NCI-H82 treated with DMSO at 0.1 percent for 48 hours (cell line): ENCODE data around the gene COL4A1.
"Not testable (repeated sequence)": the region's sequence is repeated elsewhere in the genome, so short reads cannot be mapped to it uniquely, and the experiment has no call there.

Experiments
- DNase-seq: peaks from one replicate; lab custom pipeline; 2025; ENCODE audit not compliant: unreplicated experiment; lab: John Stamatoyannopoulos, UW

The COL4A1 gene

DNA sequence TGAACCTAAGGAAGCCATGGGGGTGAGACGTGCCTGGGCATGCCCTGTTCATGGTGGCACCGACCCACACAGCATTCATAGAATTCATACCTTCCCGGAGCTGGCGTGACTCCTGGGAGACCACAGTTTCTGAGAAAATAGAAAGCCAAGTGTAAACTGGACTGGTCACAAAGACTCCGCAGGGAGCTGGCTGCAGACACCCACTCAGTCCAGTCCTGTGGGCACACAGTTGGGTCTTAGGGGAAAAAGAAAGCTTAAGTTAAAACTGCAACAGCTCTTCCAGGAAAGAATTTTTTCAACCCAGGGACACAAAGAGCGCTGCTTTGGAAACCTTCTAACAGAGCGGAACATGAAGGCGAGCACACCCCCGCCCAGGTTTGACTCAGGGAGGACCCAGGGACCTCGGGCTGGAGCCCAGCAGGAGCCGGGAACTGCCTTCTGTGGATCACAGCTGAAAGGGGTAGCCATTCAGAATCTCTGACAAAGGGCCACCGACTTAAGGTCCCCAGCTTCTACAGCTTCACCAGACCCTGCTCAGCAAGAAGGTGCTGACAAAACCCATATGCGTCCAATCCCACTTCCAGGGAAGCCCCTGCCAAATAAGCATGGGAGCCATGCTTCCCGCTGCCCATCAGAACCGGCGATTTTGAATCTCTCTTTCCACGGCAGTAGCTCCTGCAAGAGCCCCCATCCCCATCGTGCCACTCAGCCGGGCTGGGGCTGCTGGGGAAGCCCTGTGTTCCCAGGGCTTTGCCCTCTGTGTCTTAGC lies 183.7 kb downstream of the COL4A1 start:
- no peak for DNase-seq

DNA sequence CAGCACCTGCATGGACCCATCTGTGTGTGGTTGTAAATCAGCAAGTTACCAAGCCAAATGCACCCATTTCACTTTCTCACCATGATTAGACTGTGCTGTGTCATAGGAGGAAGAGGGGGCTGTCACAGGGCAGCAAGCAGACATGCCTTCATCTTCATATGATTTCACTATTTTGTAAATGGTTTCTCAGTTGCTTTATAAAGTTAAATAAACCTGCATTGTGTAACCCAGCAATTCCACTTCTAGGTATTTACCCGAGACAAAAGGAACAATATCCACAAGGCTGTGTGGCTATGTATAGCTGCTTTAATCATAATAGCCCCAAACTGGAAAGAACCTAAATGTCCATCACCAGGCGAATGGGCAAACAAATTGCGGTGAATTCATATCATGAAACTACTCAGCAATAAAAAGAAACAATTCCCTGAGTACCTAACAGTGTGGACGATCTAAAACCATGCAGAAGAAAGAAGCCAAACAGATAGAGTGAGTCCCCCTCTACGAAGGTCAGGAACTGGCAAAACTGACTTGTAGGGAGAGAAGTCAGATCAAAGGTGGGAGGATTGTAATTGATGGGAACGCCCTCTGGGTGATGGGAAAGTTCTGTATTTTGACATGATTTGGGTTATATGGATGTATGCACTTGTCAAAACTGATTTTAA lies 185.4 kb downstream of the COL4A1 start:
- no peak for DNase-seq

- no peak for DNase-seq
These were observed 186.7 kb downstream of the COL4A1 start for GRCh38 chr13:110119935-110120905.

- DNase-seq = no peak
These were observed 188.9 kb downstream of the COL4A1 start for GRCh38 chr13:110118106-110118505.

- DNase-seq = no peak
These were observed 190.9 kb downstream of the COL4A1 start for GRCh38 chr13:110116072-110116487.

DNA sequence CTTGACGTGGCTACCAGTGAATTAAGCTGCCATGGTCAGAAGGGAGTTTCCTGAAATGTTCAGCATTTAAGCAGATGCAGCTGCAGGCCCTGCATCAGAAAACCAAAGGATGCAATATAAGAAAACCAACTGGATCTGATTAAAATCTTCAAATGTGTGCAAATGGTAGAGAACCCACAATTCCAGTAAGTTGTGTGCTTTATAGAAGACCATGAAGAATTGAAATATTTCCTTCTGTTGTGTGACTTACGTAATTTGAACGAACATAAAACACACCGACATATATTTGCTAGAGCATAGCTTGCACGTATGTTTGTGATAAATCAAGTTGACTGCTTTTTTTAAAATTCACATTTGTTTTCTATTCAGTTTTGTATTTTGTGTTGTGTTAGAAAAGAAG lies 191.4 kb downstream of the COL4A1 start:
- DNase-seq = no peak

- no peak for DNase-seq
These were observed 192.6 kb downstream of the COL4A1 start for GRCh38 chr13:110114316-110114715.

DNA sequence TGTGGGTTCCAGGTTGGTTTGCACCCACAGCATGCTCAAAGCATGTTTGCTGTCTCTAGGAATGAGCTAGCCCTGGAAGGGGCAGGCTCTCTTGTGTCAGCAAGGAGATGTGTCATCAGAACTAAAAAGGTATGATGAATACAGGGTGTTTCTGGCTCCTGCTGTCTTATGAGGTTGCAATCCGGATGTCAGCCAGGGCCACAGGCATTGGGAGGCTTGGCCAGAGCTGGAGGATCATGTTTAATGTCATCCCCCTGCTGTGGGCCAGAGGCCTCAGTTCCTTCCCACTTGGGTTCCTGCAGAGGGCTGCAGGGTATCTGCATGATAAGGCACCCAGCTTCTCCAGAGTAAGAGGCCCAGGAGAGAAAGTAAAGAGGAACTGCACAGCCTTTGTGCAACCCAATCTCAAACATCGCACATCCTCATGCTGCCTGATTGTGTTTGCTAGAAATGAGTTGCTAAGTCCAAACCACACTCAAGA lies 193.6 kb downstream of the COL4A1 start:
- no peak for DNase-seq

- DNase-seq = not testable (repeated sequence)
These were observed 194.6 kb downstream of the COL4A1 start for GRCh38 chr13:110112379-110112778.

DNA sequence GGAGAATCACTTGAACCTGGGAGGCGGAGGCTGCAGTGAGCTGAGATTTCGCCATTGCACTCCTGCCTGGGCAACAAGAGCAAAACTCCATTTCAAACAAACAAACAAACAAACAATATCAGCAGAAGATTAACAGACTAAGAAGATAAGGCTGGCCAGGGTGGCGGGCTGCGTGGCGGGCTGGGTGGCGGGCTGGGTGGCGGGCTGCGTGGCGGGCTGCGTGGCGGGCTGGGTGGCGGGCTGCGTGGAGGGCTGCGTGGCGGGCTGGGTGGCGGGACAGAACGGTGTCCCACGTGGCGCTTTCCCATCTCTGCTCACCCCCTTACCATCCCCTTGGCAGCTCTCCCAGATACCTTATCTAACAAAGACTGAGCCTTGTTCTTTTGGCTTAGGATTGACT lies 196.2 kb downstream of the COL4A1 start:
- DNase-seq = no peak

- no peak for DNase-seq
These were observed 197.0 kb downstream of the COL4A1 start for GRCh38 chr13:110109910-110110309.

DNA sequence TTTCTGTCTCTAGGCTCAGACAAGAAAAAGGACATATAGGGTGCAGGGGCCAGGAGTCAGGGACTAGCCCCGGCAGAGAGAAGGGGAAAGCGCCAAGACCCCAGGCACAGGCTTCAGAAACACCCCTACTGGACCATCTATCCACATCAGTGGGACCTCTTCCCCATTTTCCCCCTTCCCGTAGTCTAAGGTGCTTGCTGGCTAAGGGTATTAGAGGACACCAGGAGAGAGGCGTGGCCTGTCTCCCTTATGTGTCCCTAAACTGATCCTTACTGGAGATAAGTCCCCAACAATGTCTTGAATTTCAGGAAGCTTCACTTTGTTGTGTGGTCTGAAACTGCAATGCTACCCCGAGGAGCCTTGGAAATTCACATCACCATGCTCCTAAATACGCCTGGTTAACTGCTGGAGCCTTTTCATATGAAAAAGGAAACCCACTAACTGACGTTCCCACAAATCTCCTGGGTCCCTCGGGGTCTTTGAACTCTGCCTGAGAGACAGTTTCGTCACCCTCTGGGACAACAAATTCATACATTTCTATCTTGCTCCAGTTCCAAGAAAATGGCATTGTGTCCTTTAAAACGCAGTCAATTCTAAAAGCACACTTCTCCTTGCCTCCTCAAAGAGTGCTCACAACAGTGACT lies 197.7 kb downstream of the COL4A1 start:
- DNase-seq = no peak

DNA sequence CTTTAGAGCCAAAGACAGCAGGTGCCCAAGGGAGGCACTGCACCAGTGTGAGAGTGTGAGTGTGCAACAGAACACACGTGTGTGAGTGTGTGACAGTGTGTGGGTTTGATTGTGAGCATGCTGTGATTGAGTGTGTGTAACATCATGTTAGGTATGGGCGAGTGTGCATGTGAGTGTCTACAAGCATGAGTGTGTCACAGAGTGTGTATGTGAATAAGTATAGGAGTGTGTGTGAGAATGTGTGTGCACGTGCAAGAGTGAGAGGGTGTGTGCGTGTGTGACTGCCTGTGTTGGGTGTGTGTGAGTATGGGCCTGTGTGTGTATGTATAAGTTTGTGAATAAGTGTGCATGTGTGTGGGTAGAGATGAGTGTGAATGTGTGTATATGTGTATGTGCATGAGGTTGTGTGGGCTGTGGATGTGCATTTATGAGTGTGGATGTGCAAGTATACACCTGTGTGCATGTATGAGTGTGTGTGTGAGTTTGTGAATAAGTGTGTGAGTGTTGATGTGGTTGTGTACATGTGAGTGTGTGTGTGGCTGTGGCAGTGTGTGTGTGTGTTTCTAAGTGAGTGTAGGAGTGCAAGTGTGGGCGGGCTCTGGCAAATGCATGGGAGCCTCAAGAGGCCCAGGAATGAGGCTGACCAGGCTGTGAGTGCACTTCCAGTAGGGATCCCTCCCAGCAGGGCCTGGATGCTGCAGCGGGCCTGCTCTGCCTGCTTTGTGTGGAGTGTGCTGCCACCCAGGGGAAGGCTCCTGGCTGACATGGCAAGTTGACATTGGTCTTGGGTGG lies 198.4 kb downstream of the COL4A1 start:
- DNase-seq = peak; percentile 20

DNA sequence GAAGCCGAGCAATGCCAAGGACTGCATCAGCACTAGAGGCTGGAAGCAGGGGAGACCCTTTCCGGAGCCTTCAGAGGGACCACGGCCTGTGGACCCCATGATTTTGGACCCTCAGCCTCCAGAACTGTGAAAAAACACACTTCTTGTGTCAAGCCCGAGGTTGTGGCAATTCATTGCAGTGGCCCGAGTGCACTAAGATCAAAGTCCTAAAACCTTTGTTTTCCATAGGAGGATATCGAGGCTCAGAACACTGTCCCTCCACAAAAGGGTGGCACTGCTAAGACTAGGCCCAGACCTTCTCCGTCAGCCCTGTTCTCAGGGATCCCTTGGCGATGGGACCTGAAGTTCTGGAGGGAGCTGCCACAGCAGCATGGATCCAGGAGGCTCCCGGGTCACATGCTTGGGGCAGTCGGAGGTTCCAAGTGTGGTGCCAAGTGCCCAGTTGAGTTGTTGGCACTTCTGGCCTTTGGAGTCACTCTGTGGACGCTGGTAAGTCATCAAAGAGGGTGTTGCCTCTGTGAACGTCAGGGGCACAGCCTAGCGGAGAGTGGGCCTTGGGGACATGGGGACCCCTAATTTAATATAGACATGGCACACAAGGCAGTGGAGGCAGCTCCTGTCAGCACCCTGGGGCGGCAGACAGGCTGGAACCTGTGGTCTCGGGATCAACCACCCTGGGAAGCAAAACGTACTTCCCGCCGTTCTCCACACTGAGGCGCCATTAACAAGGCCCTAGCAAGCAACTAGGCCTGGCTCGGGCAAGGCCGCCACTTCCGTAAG lies 199.2 kb downstream of the COL4A1 start:
- DNase-seq = no peak

DNA sequence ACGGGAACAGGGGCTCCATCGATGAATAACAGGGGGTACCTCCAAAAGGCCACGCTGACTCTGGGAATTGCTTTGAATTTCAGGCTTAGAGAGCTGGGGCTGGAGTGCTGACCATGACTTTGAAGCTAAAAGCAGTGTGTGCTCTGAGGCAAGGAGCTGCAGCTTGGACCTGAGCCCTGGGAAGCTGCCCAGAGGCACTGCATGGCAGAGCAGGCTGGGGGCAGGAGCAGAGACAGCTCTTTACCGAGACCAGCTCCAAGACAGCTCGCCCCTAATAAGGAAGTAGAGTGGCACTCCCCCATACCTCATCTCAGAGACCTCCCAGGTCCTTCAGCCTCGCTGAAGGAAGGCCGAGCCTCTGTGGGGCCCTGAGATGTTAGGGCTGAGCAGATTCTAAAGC lies 200.2 kb downstream of the COL4A1 start:
- DNase-seq = no peak

DNA sequence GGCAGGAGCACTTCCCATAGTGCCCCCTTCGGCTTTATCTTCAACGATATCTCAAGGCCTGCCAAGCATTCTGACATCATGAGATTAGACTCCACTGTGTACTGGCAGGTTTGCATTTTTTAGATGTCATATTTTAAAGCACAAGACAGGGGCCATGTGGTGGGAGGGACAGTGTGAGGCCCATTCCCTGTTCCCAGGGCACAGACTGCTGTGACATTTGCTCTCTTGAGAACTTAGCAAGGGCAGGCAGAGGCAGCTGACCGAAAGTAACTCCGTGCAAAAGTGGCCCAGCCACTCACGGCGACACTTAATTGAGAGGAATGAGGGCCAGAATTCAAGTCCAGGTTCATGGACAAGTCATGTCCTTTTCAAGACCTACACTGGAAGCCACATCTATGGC lies 201.8 kb downstream of the COL4A1 start:
- no peak for DNase-seq

DNA sequence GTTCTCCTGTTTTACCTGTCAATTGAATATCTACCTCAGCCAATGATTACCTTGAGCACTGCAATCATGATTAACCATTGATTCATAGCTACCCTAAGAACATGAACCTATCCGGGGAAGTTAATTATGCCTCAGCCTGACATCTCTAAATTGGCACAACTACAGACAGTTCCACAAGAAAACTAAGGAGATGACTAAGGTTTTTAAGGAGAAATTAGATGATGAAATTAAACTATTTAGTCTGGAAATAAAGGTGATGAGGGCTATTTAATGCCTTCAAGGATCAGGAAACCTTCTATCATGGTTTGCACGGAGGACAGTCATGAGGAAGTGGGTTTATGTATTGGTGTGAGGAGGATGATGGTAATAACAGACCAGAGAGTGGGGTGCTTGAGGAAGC lies 203.4 kb downstream of the COL4A1 start:
- DNase-seq = no peak

GRCh38 chr13:110103026-110103425 lies 203.9 kb downstream of the COL4A1 start:
- DNase-seq = no peak

- DNase-seq = no peak
These were observed 204.9 kb downstream of the COL4A1 start for GRCh38 chr13:110102053-110102452.
